Activated CD8-positive, alpha-beta memory T cell treated with anti-CD3 and anti-CD28 coated beads, Interleukin-2, amount 50 U/mL, for 4 hours (primary cell): Measurements from ENCODE around the gene ANK2.
A peak's percentile ranks its signal among the peaks of the same experiment; 100 is the strongest.
"Not testable (repeated sequence)": the region's sequence is repeated elsewhere in the genome, so short reads cannot be mapped to it uniquely, and the experiment has no call there.

Source experiments
- DNase-seq: peaks from one replicate; pipeline ENCODE4 v3.0.0-alpha.2; 2020

ANK2 gene

DNA sequence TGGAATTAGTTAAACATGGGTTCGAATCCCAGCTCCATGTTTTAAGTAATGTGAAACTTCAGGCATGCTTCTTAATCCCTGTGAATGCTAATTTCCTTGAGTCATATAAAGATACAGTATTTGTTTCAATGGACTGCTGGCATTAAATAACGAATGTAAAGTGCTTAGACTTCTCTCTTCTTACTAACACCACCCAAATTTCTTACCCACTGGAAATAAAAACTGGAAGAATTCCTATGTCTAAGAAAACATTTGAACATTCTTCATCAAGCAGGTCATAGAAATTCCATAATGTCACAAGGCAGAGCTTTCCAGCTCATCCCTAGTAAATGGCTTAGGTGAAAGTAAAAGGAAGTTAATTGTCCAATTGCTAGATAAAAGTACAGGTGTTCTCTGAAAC lies 172.5 kb downstream of the ANK2 start:
- no peak for DNase-seq

DNA sequence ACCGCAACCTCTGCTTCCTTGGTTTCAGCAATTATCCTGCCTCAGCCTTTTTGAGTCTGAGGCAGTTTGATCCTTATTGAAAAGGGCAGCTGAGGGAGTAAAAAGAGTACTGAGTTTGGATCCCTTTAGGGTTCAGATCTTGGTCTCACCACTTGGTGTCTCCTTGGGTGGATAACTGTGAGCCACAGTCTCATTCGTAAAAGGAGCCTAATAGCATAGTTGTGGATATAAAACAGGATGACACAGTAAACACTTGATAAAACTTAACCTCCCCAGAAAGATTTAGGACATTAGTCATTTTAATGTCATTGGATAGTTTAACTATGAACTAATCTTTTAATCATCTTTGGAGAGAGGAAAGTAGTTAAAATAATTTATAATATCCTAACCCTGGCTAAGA lies 173.0 kb downstream of the ANK2 start:
- DNase-seq: no peak

DNA sequence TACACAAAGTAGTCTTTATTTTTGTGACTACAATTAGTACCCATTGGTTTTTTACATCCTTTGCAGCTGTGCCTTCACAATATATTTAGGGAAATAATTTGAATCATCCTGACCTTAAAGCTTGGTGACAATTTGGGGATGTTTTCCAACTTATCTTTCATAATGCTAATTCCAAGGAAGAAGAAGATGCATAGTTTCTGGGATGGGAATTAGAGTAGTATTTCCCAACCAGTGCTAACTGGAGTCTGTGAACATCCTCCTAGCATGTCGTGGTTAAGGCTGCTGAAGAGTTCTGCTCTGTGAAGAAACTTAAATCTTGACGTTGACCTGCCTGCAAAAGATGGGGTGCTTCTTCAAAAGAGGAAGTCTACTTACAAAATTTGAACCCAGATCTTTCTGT lies 173.5 kb downstream of the ANK2 start:
- no peak for DNase-seq

DNA sequence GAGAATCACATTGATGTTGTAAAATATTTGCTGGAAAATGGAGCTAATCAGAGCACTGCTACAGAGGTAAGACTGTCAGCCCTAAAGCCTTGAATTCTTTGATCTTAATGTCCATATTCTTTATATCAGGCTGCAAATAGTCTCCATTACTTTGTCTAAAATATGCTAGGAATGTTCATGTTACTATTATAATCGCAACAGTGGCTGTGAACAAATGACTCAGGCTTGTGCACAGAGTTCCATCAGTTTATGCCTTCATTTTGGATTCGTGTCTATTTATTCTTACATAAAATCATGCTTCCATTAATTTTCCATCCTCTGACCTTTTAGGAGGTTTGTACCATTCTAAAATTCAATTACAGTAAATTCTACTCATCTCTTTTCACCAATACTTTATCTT lies 182.7 kb downstream of the ANK2 start:
- no peak for DNase-seq

DNA sequence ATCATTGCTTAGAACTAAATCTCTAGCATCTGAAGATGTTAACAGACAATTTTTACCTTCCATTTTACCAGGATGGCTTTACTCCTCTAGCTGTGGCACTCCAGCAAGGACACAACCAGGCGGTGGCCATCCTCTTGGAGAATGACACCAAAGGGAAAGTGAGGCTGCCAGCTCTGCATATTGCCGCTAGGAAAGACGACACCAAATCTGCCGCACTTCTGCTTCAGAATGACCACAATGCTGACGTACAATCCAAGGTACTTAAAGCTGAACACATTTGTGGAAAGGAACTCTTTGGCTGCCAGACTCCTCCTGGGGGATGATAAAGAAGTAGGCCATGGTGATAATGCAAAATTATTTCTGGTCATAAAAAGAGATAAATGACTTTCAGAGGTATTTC lies 187.5 kb downstream of the ANK2 start:
- DNase-seq: no peak

DNA sequence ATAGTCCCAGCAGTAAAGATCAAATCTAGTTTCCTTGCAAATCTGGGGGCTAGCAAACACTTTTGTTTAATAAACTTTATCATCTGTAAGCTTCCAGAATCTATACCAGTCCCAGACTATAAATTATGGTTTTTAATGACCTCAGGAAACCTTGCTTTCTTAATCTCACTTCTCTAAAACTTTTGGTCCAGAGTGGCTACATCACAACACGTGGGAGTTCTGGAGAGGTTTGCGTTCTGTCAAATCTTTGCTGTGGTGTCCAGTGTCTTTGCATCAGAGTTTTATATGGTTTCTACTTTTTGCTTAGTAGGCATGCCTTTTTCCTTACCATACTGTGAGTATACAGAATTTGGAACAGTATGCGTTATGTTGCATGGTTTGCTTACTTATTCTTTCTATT lies 193.9 kb downstream of the ANK2 start:
- no peak for DNase-seq

DNA sequence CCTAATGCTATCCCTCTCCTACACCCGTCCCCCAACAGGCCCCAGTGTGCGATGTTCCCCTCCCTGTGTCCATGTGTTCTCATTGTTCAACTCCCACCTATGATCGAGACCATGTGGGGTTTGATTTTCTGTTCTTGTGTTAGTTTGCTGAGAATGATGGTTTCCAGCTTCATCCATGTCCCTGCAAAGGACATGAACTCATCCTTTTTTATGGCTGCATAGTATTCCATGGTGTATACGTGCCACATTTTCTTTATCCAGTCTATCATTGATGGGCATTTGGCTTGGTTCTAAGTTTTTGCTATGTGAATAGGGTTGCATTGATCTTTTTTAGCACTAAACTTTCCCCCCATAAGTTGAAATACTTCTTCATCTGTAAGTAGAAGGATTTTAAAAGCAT lies 195.3 kb downstream of the ANK2 start:
- not testable (repeated sequence) for DNase-seq

DNA sequence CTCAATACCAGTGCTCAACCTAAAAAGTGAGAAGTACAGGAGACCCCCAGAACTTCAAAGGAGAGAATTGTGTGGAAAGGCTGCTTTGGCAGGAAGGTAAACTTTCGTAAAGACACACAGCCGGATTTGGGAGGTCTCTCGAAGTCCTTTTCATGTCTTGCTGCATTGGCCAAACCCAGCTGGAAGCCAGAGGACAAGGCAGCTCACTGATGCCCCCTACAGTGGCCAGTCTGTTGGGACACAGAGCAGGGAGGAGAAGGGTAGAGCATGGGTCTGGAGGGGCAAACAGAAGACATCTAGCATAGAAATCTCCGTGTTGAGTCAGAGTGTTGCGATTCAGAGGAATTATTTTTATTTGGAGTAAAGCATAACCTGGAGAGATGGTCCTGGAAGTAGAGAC lies 198.9 kb downstream of the ANK2 start:
- no peak for DNase-seq

DNA sequence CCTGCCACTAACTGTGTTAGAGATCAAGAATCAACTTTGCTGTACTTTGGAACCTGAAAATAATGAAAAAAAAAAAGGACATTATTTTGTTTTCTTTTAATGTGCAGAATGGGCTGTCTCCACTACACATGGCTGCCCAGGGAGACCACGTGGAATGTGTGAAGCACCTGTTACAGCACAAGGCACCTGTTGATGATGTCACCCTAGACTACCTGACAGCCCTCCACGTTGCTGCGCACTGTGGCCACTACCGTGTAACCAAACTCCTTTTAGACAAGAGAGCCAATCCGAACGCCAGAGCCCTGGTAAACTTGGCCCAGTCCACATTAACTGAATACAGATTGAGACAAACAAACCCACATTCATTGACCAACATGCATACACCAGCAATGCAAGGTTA lies 206.2 kb downstream of the ANK2 start:
- no peak for DNase-seq

DNA sequence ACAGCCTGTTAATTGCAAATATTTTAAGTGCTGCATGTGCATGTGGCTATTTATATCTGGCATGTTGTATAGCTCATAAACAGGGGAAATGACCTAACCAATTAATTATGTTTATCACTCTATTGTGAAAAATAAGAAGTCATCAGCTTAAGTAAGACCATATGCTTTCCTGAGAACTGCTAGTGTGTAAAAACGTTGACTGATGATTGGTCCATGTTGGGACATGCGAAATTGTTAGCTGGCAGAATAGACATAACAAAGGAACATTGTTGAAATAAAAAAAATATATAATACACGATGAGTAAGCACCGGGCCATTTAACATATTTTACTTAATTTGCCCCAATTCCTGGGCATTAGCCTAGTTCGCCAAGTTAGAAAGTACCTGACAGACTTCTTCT lies 207.5 kb downstream of the ANK2 start:
- DNase-seq: no peak

DNA sequence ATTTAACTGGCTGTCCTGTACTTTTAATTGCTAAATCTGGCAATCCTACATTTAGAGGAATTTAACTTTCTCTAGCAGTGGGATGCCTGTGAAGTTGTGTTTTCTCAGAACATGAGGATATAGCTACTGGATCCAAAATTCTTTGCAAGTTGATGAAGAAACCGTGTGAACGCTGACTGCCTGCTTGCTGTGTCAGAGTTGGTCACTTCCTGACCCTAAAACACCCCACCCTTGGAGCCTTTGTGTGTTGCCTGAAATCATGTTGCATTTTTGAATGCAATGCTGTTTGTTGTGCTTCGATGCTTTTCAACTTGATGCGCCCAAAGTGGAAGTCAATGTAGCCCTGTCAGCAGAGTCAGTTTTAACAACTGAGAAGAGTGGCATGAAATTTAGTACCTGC lies 211.2 kb downstream of the ANK2 start:
- no peak for DNase-seq

DNA sequence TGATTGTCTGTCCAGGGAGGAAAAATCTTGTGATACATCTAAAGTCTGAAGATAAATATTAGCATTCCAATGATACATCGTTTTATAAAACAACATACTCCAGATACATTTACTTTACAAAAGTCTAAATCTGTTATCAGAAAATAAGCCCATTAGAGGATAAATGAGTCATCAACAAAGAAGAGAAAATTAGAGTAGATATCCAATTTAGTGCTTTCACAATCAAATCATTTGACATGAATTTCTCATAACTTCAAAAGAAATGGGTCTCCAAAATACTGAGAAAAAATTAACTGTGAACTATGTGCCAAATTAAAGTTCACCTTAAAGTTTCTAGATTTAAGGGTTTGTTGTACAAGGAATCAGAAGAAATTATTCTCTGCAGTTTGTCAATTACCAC lies 213.8 kb downstream of the ANK2 start:
- DNase-seq: no peak

DNA sequence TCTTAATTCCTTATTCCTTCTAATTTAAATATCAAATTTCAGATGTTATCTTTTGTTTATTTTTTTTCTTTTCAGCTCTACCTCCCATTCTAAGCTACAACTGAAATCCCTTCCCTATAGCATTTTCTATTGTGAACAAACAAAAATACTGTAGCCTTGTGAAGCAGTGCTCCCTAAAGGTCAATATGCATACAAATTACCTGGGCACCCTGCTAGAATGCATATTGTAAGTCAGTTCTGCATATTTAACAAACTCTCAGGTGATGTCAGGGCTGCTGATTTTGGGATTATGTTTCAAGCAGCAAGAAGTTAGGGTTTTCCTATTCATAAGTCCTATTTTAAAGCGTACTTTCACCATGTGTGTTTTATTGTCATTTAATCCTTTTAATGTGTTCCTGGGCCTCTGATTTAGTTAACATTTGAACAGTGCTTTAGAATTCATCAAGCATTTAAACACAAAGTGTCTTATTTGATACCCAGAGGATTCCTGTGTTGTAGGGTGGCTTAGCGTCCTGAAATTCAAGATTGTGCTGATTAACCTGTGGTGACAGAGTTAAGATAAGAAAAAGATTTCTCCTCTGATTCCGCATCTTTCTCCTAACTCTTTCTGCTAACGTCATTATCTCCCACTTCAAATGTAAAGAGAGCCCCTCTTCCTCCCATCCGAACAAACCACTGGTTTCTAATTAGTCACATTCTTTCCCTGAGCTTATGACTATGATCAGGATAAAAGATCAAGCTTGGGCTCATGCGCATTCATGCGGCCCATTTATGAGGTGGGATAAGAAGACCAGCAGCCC lies 221.3 kb downstream of the ANK2 start:
- no peak for DNase-seq

DNA sequence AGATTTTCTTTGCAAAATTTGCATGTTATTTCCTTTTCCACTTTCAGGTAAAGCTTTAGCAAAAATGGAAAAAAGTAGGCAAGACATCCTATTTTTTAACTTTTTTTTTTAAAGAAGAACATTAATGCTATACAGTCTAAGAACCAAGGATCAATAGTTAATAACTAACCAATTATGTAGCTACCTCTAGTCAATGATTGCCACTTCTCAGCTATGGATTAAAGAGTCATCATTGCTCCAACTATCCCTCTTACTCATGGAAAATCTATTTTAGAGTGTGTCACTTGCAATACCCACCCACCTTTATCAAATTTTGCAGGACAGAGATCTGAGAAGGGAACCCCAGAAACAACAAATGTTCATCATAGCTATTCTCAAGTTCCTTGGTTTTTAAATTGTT lies 223.1 kb downstream of the ANK2 start:
- DNase-seq: no peak

DNA sequence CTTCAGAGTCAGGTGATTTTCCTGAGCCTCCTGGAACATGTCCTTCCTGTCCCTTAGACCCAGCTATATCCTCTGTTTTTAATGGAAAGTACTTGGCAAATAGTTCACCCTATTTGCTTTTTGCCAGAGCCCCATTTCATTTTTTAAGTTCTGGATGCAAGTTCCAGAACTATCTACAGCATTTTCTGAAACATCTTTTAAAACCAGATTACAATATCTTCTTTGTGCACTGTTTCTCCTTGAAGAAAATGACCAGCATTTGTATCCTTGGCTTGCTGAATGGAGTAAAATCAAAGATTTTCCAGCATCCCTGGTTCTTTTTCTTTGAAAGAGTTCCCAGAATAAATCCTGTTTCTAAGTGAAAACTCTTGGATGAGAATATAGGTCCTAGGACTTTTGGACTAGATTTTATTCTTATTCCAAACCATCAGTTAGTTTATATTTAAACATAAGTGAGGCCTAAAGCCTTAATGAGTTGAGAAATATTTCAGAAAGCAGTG lies 224.3 kb downstream of the ANK2 start:
- no peak for DNase-seq

DNA sequence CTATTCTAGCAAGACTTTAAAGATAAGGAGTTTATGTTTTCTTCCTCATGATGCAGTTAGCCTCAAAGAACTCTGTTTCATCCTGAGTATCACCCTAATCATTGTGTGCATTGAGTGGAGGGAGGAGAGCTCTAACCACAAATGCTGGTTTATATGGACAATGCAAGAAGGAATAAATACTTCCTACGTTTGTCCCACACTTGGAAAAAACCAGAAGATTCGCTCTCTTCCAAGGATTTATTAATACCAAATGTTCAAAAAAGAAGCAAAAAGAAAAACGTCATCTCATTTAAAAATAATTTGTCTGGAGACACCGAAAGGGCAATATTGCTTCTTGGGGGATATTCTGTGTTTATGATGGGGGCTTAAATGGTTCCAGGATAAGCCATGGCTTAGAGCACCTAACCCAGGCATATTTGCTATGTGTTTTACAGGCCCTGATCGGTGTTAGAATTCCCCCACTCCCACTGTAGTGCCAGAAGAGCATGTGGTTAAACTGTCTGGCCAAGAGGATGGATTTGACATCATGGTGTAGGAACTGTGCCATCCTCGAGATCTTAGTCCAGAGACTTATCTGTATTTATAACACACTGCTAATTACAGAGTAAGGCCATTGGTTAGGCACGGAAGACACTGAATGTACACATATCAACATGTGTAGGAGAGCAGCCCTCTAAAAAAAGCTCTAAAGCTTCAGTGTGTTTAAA lies 227.2 kb downstream of the ANK2 start:
- no peak for DNase-seq

DNA sequence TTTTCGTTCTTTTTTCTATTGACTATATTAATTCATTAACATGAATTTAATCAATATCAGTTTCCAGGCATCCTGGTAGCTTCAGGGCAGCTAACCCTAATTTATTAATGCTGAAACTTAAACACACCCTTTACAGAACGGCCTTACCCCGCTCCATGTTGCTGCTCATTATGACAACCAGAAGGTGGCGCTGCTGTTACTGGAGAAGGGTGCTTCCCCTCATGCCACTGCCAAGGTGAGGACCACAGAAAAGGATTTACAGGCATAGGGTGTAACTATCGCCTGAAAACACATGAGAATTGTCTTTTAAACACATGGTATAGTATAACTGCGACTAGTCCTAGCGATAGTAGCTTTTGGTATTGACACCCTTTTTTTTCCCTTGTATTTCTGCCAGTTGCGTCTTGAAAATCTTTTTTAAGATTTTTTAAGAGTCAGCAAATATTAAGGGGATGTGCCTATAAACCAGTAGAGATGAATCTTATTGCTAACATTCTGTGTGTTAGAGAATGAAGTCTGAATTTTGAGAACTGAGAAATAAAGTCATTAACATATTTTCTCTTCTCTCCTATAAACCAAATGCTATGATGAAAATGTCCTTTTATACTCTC lies 229.0 kb downstream of the ANK2 start:
- peak; percentile 38 for DNase-seq

DNA sequence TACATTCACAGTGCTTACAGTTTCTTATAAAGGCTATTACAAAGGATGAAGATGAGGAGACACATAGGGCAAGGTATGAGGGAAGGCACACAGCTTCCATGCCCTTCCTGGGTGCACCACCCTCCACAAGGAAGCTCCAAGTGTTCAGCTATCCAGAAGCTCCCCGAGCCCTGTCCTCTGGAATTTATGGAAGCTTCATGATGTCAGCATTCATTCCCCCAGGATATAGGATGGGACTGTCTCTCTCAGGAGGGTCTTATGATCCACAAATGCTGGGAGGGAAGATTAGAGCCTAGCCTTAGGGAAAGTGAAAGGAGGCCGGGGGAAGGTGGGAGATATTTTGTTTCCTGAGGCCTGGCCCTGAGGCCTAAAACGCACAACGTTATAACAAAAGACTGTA lies 236.0 kb downstream of the ANK2 start:
- no peak for DNase-seq

DNA sequence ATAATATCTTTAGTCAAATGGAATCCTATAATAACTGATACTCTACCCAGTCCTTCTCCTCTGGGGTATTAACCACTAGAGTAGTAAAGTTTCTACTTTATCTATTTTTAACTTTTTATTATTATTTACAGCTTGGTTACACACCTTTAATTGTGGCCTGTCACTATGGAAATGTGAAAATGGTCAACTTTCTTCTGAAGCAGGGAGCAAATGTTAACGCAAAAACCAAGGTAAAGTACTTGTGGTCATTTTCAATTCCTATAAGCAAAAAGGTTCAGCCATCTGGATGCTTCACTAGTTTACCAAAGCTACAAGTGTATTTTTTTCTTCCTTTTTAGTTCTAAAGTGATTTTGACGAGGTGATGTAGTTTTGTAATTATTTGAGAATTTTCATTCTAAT lies 238.8 kb downstream of the ANK2 start:
- no peak for DNase-seq

DNA sequence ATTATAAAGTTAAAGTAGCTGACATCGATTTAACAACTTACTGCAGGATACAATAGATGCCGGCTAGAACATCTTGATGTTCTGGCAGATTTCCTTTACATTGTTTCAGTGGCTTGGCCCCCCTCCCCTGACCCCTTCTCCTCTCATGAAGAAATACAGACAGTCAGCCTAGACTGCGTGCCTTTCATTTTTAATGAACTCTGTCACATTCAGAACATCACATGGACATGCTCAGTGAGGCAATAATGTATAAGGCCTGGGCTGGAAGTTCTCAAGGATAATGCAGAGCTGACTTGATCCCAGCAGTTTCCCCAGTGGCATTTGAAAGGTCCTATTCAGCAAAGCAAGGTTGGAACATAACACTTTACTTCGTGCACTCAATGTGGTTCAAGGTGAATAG lies 239.2 kb downstream of the ANK2 start:
- no peak for DNase-seq

DNA sequence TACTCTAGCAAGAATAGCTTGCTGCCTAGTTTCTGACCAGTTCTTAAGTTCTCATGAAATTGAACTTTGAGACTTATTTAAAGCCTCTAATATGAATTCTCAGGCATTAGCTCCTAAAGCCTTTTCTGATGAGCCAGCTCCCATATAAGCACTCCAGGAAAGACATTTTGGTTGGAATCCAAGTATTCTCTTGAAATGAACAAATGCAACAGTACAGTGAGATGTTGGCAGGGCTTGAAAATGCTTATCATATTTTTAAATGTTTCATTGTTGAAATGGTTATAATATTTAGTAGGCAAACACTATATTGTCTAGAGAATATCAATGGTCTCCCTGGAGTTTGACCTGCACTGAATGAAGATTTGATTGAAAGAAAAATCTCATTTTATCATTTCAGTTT lies 240.3 kb downstream of the ANK2 start:
- DNase-seq: no peak

DNA sequence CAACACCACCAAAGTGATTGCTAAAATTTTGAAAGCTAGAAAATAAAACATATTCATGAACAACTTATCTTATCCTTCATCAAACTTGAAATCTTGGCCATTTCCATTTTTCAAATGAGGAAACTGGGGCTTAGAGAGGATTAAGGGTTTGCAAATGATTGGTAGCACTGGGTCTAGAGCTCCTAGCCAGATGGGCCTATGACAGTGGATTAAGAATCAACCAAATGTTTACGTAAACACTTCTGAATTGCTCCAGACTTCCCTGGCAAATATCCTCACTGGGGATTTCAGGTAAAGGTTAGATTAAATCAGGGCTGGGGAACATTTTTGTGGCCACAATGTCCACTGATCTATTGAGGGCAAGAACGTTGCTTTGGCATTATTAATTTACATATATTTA lies 241.2 kb downstream of the ANK2 start:
- DNase-seq: no peak

DNA sequence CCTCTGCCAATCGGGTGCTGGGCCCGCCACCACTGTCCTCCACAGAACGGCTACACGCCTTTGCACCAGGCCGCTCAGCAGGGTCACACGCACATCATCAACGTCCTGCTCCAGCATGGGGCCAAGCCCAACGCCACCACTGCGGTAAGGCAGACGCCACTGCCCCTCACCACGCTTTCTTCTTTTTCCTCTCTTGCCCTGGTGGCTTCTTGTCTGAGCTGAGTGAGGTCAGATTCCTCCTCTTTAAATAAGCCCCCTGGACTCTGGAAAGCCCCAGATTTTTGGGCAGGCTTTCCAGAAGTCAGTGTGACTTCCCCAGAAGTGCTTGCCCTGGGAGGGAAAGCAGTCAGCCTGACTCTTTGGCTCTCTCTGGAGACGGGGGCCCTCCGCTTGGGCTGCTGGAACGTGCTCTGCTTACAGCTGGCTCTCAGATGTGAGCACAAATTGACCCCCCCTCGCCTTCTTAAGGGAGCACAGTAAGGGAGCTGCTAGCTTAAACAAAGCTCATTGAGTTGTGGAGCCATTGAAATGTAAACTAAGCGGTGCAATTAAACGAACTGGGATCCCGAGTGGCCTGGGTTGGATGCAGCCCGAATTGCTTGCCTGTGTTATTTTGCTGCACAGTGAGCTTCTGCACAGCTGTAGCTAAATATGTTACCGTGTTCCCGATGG lies 243.1 kb downstream of the ANK2 start:
- DNase-seq: no peak
